H1 (cell line): ENCODE data around the gene DHFR2.
"Not testable (repeated sequence)": the region's sequence is repeated elsewhere in the genome, so short reads cannot be mapped to it uniquely, and the experiment has no call there.

Experiments
- CHD1 ChIP-seq: IDR thresholded peaks from 2 replicates; pipeline ENCODE4 v1.6.1; 2012; ENCODE audit warnings: low read depth, low read length, improper control_type of control experiment
- EP300 ChIP-seq, 2 experiments: IDR thresholded peaks; 1 replicate in 1 of 2; 2 replicates in 1 of 2; pipeline ENCODE4 v1.6.1; 2011 to 2012; ENCODE audit warnings: low read depth in 2 of 2, low read length in 2 of 2, mild to moderate bottlenecking in 2 of 2, borderline replicate concordance in 1 of 2, inconsistent platforms in 1 of 2, moderate library complexity in 1 of 2
- NRF1 ChIP-seq: IDR thresholded peaks from 2 replicates; pipeline ENCODE4 v1.6.1; 2011; ENCODE audit warnings: mild to moderate bottlenecking, low read depth, low read length, improper control_type of control experiment
- POLR2A ChIP-seq, 2 experiments: IDR thresholded peaks; 1 replicate in 1 of 2; 2 replicates in 1 of 2; pipeline ENCODE4 v1.6.1; 2011; ENCODE audit warnings: low read depth in 2 of 2, low read length in 2 of 2, mild to moderate bottlenecking in 2 of 2; ENCODE audit errors: control extremely low read depth in 1 of 2
- POLR2AphosphoS5 ChIP-seq: IDR thresholded peaks from 2 replicates; pipeline ENCODE4 v1.6.1; 2011; ENCODE audit warnings: low read depth, low read length
- RAD21 ChIP-seq, 2 experiments: IDR thresholded peaks in 1 of 2; conservative IDR thresholded peaks in 1 of 2; 2 replicates each; pipeline ENCODE4 v1.6.1; 2011; ENCODE audit warnings: low read depth in 2 of 2, low read length in 2 of 2, improper control_type of control experiment in 1 of 2, inconsistent platforms in 1 of 2, mild to moderate bottlenecking in 1 of 2, moderate library complexity in 1 of 2
- TBP ChIP-seq: IDR thresholded peaks from 2 replicates; pipeline ENCODE4 v1.6.1; 2011; ENCODE audit warnings: low read depth, low read length, improper control_type of control experiment
- TEAD4 ChIP-seq: IDR thresholded peaks from 2 replicates; pipeline ENCODE4 v1.6.1; 2012; ENCODE audit warnings: low read depth, low read length, inconsistent platforms, mixed read lengths
- TF ChIP-seq, protein P1 (sequence below), 3 experiments: IDR thresholded peaks; 1 replicate in 2 of 3; 2 replicates in 1 of 3; pipeline versions ENCODE4 v1.5.1 to v1.6.1; 2011; ENCODE audit warnings: low read length in 3 of 3, mild to moderate bottlenecking in 3 of 3, inconsistent platforms in 2 of 3, low read depth in 1 of 3, moderate library complexity in 1 of 3; ENCODE audit not compliant: insufficient read depth in 1 of 3; ENCODE audit errors: control extremely low read depth in 1 of 3

DNA sequence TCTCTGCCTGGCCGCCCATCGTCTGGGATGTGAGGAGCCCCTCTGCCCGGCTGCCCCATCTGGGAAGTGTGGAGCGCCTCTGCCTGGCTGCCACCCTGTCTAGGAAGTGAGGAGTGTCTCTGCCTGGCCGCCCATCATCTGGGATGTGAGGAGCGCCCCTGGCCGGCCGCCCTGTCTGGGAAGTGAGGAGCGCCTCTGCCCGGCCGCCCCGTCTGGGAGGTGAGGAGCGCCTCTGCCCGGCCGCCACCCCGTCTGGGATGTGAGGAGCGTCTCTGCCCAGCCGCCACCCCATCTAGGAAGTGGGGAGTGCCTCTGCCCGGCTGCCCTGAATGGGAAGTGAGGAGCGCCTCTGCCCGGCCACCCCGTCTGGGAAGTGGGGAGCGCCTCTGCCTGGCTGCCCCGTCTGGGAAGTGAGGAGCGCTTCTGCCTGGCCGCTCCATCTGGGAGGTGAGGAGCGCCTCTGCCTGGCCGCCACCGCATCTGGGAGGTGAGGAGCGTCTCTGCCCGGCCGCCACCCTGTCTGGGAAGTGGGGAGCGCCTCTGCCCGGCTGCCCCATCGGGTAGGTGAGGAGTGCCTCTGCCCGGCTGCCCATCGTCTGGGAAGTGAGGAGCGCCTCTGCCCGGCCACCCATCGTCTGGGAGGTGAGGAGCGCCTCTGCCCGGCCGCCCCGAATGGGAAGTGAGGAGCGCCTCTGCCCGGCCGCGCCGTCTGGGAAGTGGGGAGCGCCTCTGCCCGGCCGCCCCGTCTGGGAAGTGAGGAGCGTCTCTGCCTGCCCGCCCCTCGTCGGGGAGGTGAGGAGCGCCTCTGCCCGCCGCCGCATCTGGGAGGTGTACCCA lies 18.4 kb downstream of the DHFR2 start:
- TF ChIP-seq, protein P1, sequence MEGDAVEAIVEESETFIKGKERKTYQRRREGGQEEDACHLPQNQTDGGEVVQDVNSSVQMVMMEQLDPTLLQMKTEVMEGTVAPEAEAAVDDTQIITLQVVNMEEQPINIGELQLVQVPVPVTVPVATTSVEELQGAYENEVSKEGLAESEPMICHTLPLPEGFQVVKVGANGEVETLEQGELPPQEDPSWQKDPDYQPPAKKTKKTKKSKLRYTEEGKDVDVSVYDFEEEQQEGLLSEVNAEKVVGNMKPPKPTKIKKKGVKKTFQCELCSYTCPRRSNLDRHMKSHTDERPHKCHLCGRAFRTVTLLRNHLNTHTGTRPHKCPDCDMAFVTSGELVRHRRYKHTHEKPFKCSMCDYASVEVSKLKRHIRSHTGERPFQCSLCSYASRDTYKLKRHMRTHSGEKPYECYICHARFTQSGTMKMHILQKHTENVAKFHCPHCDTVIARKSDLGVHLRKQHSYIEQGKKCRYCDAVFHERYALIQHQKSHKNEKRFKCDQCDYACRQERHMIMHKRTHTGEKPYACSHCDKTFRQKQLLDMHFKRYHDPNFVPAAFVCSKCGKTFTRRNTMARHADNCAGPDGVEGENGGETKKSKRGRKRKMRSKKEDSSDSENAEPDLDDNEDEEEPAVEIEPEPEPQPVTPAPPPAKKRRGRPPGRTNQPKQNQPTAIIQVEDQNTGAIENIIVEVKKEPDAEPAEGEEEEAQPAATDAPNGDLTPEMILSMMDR (IDR thresholded peaks at IDR 0.05; ENCODE audit: control extremely low read depth in 1 of 3, insufficient read depth in 1 of 3, low read depth in 1 of 3, low read length in 3 of 3) = not testable (repeated sequence)
- not testable (repeated sequence) for TF ChIP-seq CHD1; RAD21 (IDR thresholded peaks at IDR 0.05 in 1 of 2, conservative IDR thresholded peaks at IDR 0.05 in 1 of 2; ENCODE audit: low read depth in 2 of 2, low read length in 2 of 2); POLR2A (IDR thresholded peaks at IDR 0.05; ENCODE audit: control extremely low read depth in 1 of 2, low read depth in 2 of 2, low read length in 2 of 2); NRF1; POLR2AphosphoS5; TBP; EP300 (IDR thresholded peaks at IDR 0.05; ENCODE audit: borderline replicate concordance in 1 of 2, low read depth in 2 of 2, low read length in 2 of 2); TEAD4
